HepG2 (cell line): ENCODE measurements around the gene SECTM1. TPM values are rescaled to one million over a fixed set of nuclear protein-coding genes. Genes with fewer than 3 reads are reported as not detected.

Experiments
- ATAC-seq: fragments of 200-7000 bp; cut with Tn5 transposase; 3 replicates; pipeline ENCODE4 v1.9.1; 2020; ENCODE audit warnings: mild to moderate bottlenecking, moderate library complexity
- BruUV-seq: library from RNA; stranded (reverse); fragments of 400-500 nt; replicated peaks from 2 replicates; lab custom pipeline; 2021; lab: Mats Ljungman, UMichigan
- CTCF ChIA-PET: fragments of 300-600 bp; formaldehyde crosslinking; extraction: SDS; loops from one replicate; lab custom pipeline; 2021; ENCODE audit warnings: low total read pairs, inconsistent platforms, low intra/inter-chr PET ratio; lab: Yijun Ruan, JAX
- POLR2A ChIA-PET: fragments of 350-600 bp; sonication (Branson Sonifier 250); formaldehyde crosslinking; loops from one replicate; lab custom pipeline; 2020; ENCODE audit warnings: antibody characterized with exemption, inconsistent platforms; lab: Yijun Ruan, JAX
- DNase-seq: peaks from one replicate; pipeline ENCODE4 v3.0.0-alpha.2; 2015; ENCODE audit warnings: low spot score
- FAIRE-seq: peaks from 3 replicates; lab custom pipeline; 2011; peaks lifted over from hg19 to GRCh38; lab: Jason Lieb, UNC
- H2AFZ ChIP-seq: one replicate; pipeline ENCODE4 v1.6.1; 2011; ENCODE audit warnings: low read length, inconsistent platforms
- H3K27ac ChIP-seq: fragments of 300-600 bp; 3 replicates; pipeline ENCODE4 v1.8.0; 2011; ENCODE audit warnings: mixed run types, mild to moderate bottlenecking, mixed read lengths, low read length, inconsistent platforms; ENCODE audit not compliant: insufficient read depth; ENCODE audit errors: extremely low read length
- H3K27me3 ChIP-seq, 2 experiments: fragments of 200-600 bp in 1 of 2; 2 replicates in 1 of 2; 3 replicates in 1 of 2; pipeline versions ENCODE4 v1.6.0 to v1.8.0; 2011; ENCODE audit warnings: low read length in 2 of 2, mild to moderate bottlenecking in 2 of 2, moderate library complexity in 2 of 2, inconsistent platforms in 1 of 2; ENCODE audit not compliant: insufficient read depth in 2 of 2, control insufficient read depth in 1 of 2
- H3K36me3 ChIP-seq, 2 experiments: fragments of 200-600 bp in 1 of 2; replicated peaks in 1 of 2; 2 replicates in 1 of 2; 3 replicates in 1 of 2; pipeline versions ENCODE4 v1.5.1 to v1.8.0; 2011; ENCODE audit warnings: low read length in 2 of 2, inconsistent platforms in 1 of 2; ENCODE audit not compliant: insufficient read depth in 2 of 2, control insufficient read depth in 1 of 2
- H3K4me1 ChIP-seq: 2 replicates; pipeline ENCODE4 v1.5.1; 2012; ENCODE audit warnings: low read length, inconsistent platforms; ENCODE audit not compliant: insufficient read depth
- H3K4me2 ChIP-seq: 2 replicates; pipeline ENCODE4 v1.6.0; 2011; ENCODE audit warnings: low read depth, low read length, inconsistent platforms
- H3K4me3 ChIP-seq, 3 experiments: fragments of 200-600 bp in 1 of 3; sonication (generic), shearing (Covaris generic) in 1 of 3; replicated peaks in 1 of 3; 2 replicates each; pipeline ENCODE4 v1.5.1; 2011 to 2016; ENCODE audit warnings: low read length in 3 of 3, inconsistent platforms in 2 of 3, low read depth in 2 of 3, mild to moderate bottlenecking in 2 of 3, control low read depth in 1 of 3, mixed read lengths in 1 of 3; ENCODE audit not compliant: insufficient read depth in 1 of 3
- H3K79me2 ChIP-seq: one replicate; pipeline ENCODE4 v1.6.1; 2011; ENCODE audit warnings: low read length, inconsistent platforms; ENCODE audit not compliant: insufficient read depth
- H3K9ac ChIP-seq: 2 replicates; pipeline ENCODE4 v1.6.0; 2011; ENCODE audit warnings: mild to moderate bottlenecking, low read depth, low read length, inconsistent platforms; ENCODE audit not compliant: insufficient read depth
- H3K9me3 ChIP-seq: 2 replicates; pipeline ENCODE4 v1.5.1; 2012; ENCODE audit warnings: mild to moderate bottlenecking, low read length
- H4K20me1 ChIP-seq: 2 replicates; pipeline ENCODE4 v1.6.0; 2011; ENCODE audit warnings: inconsistent platforms, mild to moderate bottlenecking, low read length, moderate library complexity; ENCODE audit not compliant: insufficient read depth
- GFI1 ChIP-seq: sonication (generic); formaldehyde crosslinking; IDR thresholded peaks from 2 replicates; pipeline ENCODE4 v1.5.0; 2020; ENCODE audit warnings: missing genetic modification reagents, mild to moderate bottlenecking, borderline replicate concordance
- GMEB1 ChIP-seq: sonication (generic); formaldehyde crosslinking; IDR thresholded peaks from 2 replicates; pipeline ENCODE4 v1.5.1; 2020; ENCODE audit warnings: missing genetic modification reagents, mild to moderate bottlenecking, borderline replicate concordance
- GMEB2 ChIP-seq: IDR thresholded peaks from 2 replicates; pipeline ENCODE4 v1.6.1; 2016; ENCODE audit warnings: missing biosample characterization, missing genetic modification reagents, low read depth
- HNRNPK ChIP-seq: fragments of 200-400 bp; formaldehyde crosslinking; IDR thresholded peaks from 2 replicates; pipeline ENCODE4 v1.6.1; 2018; ENCODE audit warnings: low read length, low read depth, moderate library complexity, mild to moderate bottlenecking; ENCODE audit not compliant: poor library complexity, severe bottlenecking
- HNRNPL ChIP-seq: fragments of 200-400 bp; formaldehyde crosslinking; IDR thresholded peaks from 2 replicates; pipeline ENCODE4 v1.6.1; 2017; ENCODE audit warnings: mild to moderate bottlenecking, low read depth, low read length
- KLF16 ChIP-seq, 2 experiments: sonication (generic) in 1 of 2; formaldehyde crosslinking in 1 of 2; IDR thresholded peaks; 2 replicates each; pipeline versions ENCODE4 v1.6.1 to v1.8.0; 2016 to 2023; ENCODE audit warnings: missing genetic modification reagents in 2 of 2, missing compliant biosample characterization in 1 of 2
- MXI1 ChIP-seq: IDR thresholded peaks from 3 replicates; pipeline ENCODE4 v1.6.1; 2012; ENCODE audit warnings: low read depth, low read length, inconsistent platforms, borderline replicate concordance
- TCF12 ChIP-seq, 2 experiments: fragments of 450-650 bp in 1 of 2; sonication (generic) in 1 of 2; formaldehyde crosslinking in 1 of 2; IDR thresholded peaks; 2 replicates each; pipeline versions ENCODE4 v1.6.1 to v1.8.0; 2017 to 2022; ENCODE audit warnings: antibody characterized with exemption in 1 of 2, mild to moderate bottlenecking in 1 of 2, missing genetic modification reagents in 1 of 2, moderate library complexity in 1 of 2
- ZC3H13 ChIP-seq: sonication (generic); formaldehyde crosslinking; IDR thresholded peaks from 2 replicates; pipeline ENCODE4 v1.8.1; 2023; ENCODE audit warnings: mild to moderate bottlenecking, missing genetic modification reagents, moderate library complexity
- ZMAT3 ChIP-seq: sonication (generic); formaldehyde crosslinking; conservative IDR thresholded peaks from 2 replicates; pipeline ENCODE4 v1.7.0; 2021; ENCODE audit warnings: missing genetic modification reagents
- ZNF24 ChIP-seq: fragments of 450-650 bp; IDR thresholded peaks from 2 replicates; pipeline ENCODE4 v1.6.1; 2017; ENCODE audit warnings: antibody characterized with exemption, mild to moderate bottlenecking
- ZNF281 ChIP-seq: sonication (generic); formaldehyde crosslinking; IDR thresholded peaks from 2 replicates; pipeline ENCODE4 v1.4.0; 2020; ENCODE audit warnings: missing genetic modification reagents, borderline replicate concordance
- ZNF329 ChIP-seq: sonication (generic); formaldehyde crosslinking; IDR thresholded peaks from 2 replicates; pipeline ENCODE4 v1.9.0; 2021; ENCODE audit warnings: low read depth, mild to moderate bottlenecking, missing genetic modification reagents
- ZNF33A ChIP-seq: sonication (generic); formaldehyde crosslinking; IDR thresholded peaks from 2 replicates; pipeline ENCODE4 v1.5.1; 2020; ENCODE audit warnings: missing genetic modification reagents, mild to moderate bottlenecking, moderate library complexity, borderline replicate concordance
- ZNF460 ChIP-seq: sonication (generic); formaldehyde crosslinking; IDR thresholded peaks from 2 replicates; pipeline ENCODE4 v1.5.1; 2020; ENCODE audit warnings: missing genetic modification reagents, mild to moderate bottlenecking, borderline replicate concordance
- ZNF557 ChIP-seq: sonication (generic); formaldehyde crosslinking; IDR thresholded peaks from 2 replicates; pipeline ENCODE4 v1.4.0; 2020; ENCODE audit warnings: missing genetic modification reagents
- WGBS: methylation state at CpG from one replicate; pipeline ENCODE4 v1.1.6; 2017; ENCODE audit warnings: low lambda C conversion rate; 5-methylcytosine and 5-hydroxymethylcytosine counted together
- in situ Hi-C: cut with HindIII; loops from 2 replicates; pipeline ENCODE4 v1.10.0; 2017; ENCODE audit warnings: low pct_unique_long_range_greater_than_20kb; ENCODE audit not compliant: extremely low pct_ligation_motif_present
- intact Hi-C: fragments of 100-400 bp; cut with micrococcal nuclease; formaldehyde crosslinking; loops from one replicate; pipeline ENCODE4 v1.10.0; 2022; ENCODE audit not compliant: unreplicated experiment
- polyA plus RNA-seq, 8 experiments: library from polyadenylated mRNA; depleted of rRNA in 3 of 8; stranded (reverse) in 7 of 8; unstranded in 1 of 8; fragments of >200 nt; fragmentation: Illumina TruSeq in 4 of 8; extraction: Trizol in 4 of 8; gene quantifications; 2 replicates each; pipeline versions ENCODE4 v1.2.1 to v1.2.3, GENCODE V29; 2011 to 2016; ENCODE audit warnings: low read depth in 4 of 8, missing spikeins in 1 of 8, mixed read lengths in 1 of 8; ENCODE audit not compliant: insufficient read depth in 1 of 8
- total RNA-seq, 5 experiments: library from RNA; depleted of rRNA; stranded (reverse); fragments of >200 nt; fragmentation: Illumina TruSeq; extraction: Trizol; gene quantifications; 2 replicates each; pipeline ENCODE4 v1.2.3, GENCODE V29; 2016; ENCODE audit warnings: low read depth in 1 of 5

SECTM1 gene
- total and polyA plus RNA-seq, 2 of the 13 experiments (the other 11 are each of a cell fraction or from before 2014, with no cell fraction given): 3.5 to 5.3 TPM

- H3K27me3 ChIP-seq: no peaks in the 10 kb centered on the region
- in situ Hi-C loops (loop anchor here (5.0 kb wide), 1 partner anchor 82 kb away; no protein-coding TSS in a partner anchor), intact Hi-C loops (no loop called here)
- DNase-seq: no peak
- H3K4me3 ChIP-seq: peak overlapping the region in 1 of 3 experiments; percentile 66; a peak in 1 of 6 replicates
- H4K20me1 ChIP-seq: no peaks in the 10 kb centered on the region
- POLR2A ChIA-PET: interaction anchor here (0.7 to 20.8 kb wide), 18 partner anchors 7 to 134 kb away, joined by 3 to 270 read pairs (median 6); partner anchors contain the start of genes CD7, CSNK1D and SLC16A3
- FAIRE-seq: no peak
- peak overlapping the region; percentile 82 for H3K4me2 ChIP-seq
- 81% methylated on average over 22 of the region's 25 CpGs for whole genome bisulfite sequencing
- H3K27ac ChIP-seq: peak overlapping the region; percentile 73
- H3K4me1 ChIP-seq: peaks cover 90% of the 10 kb centered on the region
- no peaks in the 10 kb centered on the region for H3K36me3 ChIP-seq
- H3K79me2 ChIP-seq: peaks cover 4% of the 10 kb centered on the region
- CTCF ChIA-PET: no interaction called here
- BruUV-seq: no TSS peak
- H3K9me3 ChIP-seq: no peaks in the 10 kb centered on the region
- peak overlapping the region; percentile 64 for H3K9ac ChIP-seq
- ATAC-seq: no peak
- no peak overlapping the region for H2AFZ ChIP-seq
- TF ChIP-seq MXI1 (no peak), GMEB1 (CRISPR knock-in tag) (no peak), ZC3H13 (CRISPR knock-in tag) (no peak), ZNF24 (no peak), HNRNPK (no peak), ZMAT3 (no peak), KLF16 (CRISPR knock-in tag; IDR thresholded peaks at IDR 0.05) (0 out of 4 replicates have a peak, but pooled peaks of 1 of the 2 experiments have one; percentile 20), ZNF460 (CRISPR knock-in tag) (no peak), GMEB2 (no peak), ZNF557 (CRISPR knock-in tag) (no peak), ZNF329 (no peak), ZNF281 (no peak), HNRNPL (peak; percentile 87), ZNF33A (CRISPR knock-in tag) (no peak), TCF12 (IDR thresholded peaks at IDR 0.05) (no peak), TCF12 (CRISPR knock-in tag; IDR thresholded peaks at IDR 0.05) (no peak), GFI1 (no peak)
These were observed 8.8 kb downstream of the SECTM1 start for GRCh38 chr17:82324566-82325285.
